Measurements from ENCODE around the gene FRMD8. TPM values are rescaled to one million over a fixed set of nuclear protein-coding genes. Genes with fewer than 3 reads are reported as not detected.

The FRMD8 gene
- polyA plus RNA-seq, 1 donor (not counting 4 experiments of a cell fraction or from before 2014, with no cell fraction given) = 24.1 TPM

- dilution Hi-C loops (cut with MboI; ENCODE audit: extremely low pct_ligation_motif_present, low sequenced_read_pairs) = no loop called here
- Histone ChIP-seq H3K9me1 (ENCODE audit: control insufficient read depth, extremely low read depth, insufficient read depth, low read length) (peaks cover 7% of the 10 kb centered on the region), H3K79me2 (ENCODE audit: control insufficient read depth, insufficient read depth, low read length) (peaks cover 21% of the 10 kb centered on the region), H4K20me1 (ENCODE audit: control insufficient read depth, extremely low read depth, insufficient read depth, low read length) (peaks cover 39% of the 10 kb centered on the region), H3K36me3 (ENCODE audit: control insufficient read depth in 2 of 2, extremely low read depth in 1 of 2, insufficient read depth in 2 of 2, low read length in 2 of 2) (peaks cover 21 to 57% of the 10 kb centered on the region in 2 experiments), H3K27ac (ENCODE audit: control insufficient read depth, insufficient read depth, low read length) (no peak overlapping the region), H3K9ac (ENCODE audit: control insufficient read depth, extremely low read depth, insufficient read depth, low read length) (no peak overlapping the region), H2AFZ (ENCODE audit: control insufficient read depth, low read length) (no peak overlapping the region), H3K9me3 (ENCODE audit: control insufficient read depth, low read depth, low read length) (no peaks in the 10 kb centered on the region), H3K4me3 (ENCODE audit: control insufficient read depth in 2 of 3, extremely low read depth in 1 of 3, insufficient read depth in 2 of 3, low read depth in 1 of 3, low read length in 3 of 3) (no peak overlapping the region), H3K4me2 (ENCODE audit: control insufficient read depth, extremely low read depth, insufficient read depth, low read depth, low read length) (no peak overlapping the region), H3K27me3 (ENCODE audit: control insufficient read depth, extremely low read depth, insufficient read depth, low read length) (no peaks in the 10 kb centered on the region), H3K4me1 (ENCODE audit: control insufficient read depth, extremely low read depth, insufficient read depth, low read length) (peaks cover 17% of the 10 kb centered on the region)
- TF ChIP-seq CTCF (optimal IDR thresholded peaks at IDR 0.05 in 1 of 3, IDR thresholded peaks at IDR 0.05 in 1 of 3, conservative IDR thresholded peaks at IDR 0.05 in 1 of 3; ENCODE audit: extremely low read depth in 1 of 3, insufficient read depth in 2 of 3, low read length in 3 of 3) = no peak
- no peak for TF ChIP-seq EZH2 (IDR thresholded peaks at IDR 0.05; ENCODE audit: low read length)
- FAIRE-seq (no peak), DNase-seq (ENCODE audit: low read depth, low spot score) (no peak)
Observed at GRCh38 chr11:65439331-65440181, 53.1 kb downstream of the FRMD8 start.

GRCh38 chr11:65440831-65441499, 54.5 kb downstream of the FRMD8 start:
- Histone ChIP-seq H3K9ac (ENCODE audit: control insufficient read depth, extremely low read depth, insufficient read depth, low read length) (no peak overlapping the region), H2AFZ (ENCODE audit: control insufficient read depth, low read length) (no peak overlapping the region), H4K20me1 (ENCODE audit: control insufficient read depth, extremely low read depth, insufficient read depth, low read length) (peaks cover 32% of the 10 kb centered on the region), H3K27me3 (ENCODE audit: control insufficient read depth, extremely low read depth, insufficient read depth, low read length) (no peaks in the 10 kb centered on the region), H3K9me1 (ENCODE audit: control insufficient read depth, extremely low read depth, insufficient read depth, low read length) (peaks cover 7% of the 10 kb centered on the region), H3K79me2 (ENCODE audit: control insufficient read depth, insufficient read depth, low read length) (peaks cover 14% of the 10 kb centered on the region), H3K4me1 (ENCODE audit: control insufficient read depth, extremely low read depth, insufficient read depth, low read length) (peaks cover 15% of the 10 kb centered on the region), H3K9me3 (ENCODE audit: control insufficient read depth, low read depth, low read length) (no peaks in the 10 kb centered on the region), H3K36me3 (ENCODE audit: control insufficient read depth in 2 of 2, extremely low read depth in 1 of 2, insufficient read depth in 2 of 2, low read length in 2 of 2) (peaks cover 15 to 50% of the 10 kb centered on the region in 2 experiments), H3K4me3 (ENCODE audit: control insufficient read depth in 2 of 3, extremely low read depth in 1 of 3, insufficient read depth in 2 of 3, low read depth in 1 of 3, low read length in 3 of 3) (no peak overlapping the region), H3K4me2 (ENCODE audit: control insufficient read depth, extremely low read depth, insufficient read depth, low read depth, low read length) (no peak overlapping the region), H3K27ac (ENCODE audit: control insufficient read depth, insufficient read depth, low read length) (no peak overlapping the region)
- dilution Hi-C loops (cut with MboI; ENCODE audit: extremely low pct_ligation_motif_present, low sequenced_read_pairs) = no loop called here
- DNase-seq (ENCODE audit: low read depth, low spot score) = no peak
- FAIRE-seq = no peak
- TF ChIP-seq CTCF (optimal IDR thresholded peaks at IDR 0.05 in 1 of 3, IDR thresholded peaks at IDR 0.05 in 1 of 3, conservative IDR thresholded peaks at IDR 0.05 in 1 of 3; ENCODE audit: extremely low read depth in 1 of 3, insufficient read depth in 2 of 3, low read length in 3 of 3) (no peak), EZH2 (IDR thresholded peaks at IDR 0.05; ENCODE audit: low read length) (no peak)
